ENCODE data around the gene ROBO1. TPM values are rescaled to one million over a fixed set of nuclear protein-coding genes. Genes with fewer than 3 reads are reported as not detected.

ROBO1 gene
- total and polyA plus RNA-seq, 2 of the 8 experiments (the other 6 are each of a cell fraction or from before 2014, with no cell fraction given) = 51.4 to 91.0 TPM

DNA sequence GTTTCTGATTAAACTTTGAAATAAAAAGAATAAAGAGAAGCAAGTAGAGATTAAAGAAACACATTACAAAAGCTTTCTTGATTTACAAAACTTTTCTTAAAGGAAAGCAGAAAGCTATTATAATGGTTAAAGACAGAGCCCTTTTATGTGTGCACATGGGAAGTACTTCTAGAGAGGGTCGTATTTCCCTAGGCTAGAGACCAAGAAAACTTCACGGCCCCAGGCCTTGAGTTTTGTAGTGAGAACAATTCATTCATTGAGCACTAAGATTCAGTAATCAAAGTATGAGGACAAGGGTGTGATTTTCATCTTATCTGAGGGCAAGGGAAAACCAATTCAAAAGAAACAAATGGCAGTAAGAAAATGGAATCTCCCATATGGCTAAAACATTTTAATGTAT lies 854.1 kb downstream of the ROBO1 start (continued):
- TF ChIP-seq, protein P1, sequence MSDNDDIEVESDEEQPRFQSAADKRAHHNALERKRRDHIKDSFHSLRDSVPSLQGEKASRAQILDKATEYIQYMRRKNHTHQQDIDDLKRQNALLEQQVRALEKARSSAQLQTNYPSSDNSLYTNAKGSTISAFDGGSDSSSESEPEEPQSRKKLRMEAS (IDR thresholded peaks at IDR 0.05) = no peak
- TF ChIP-seq SP1 (IDR thresholded peaks at IDR 0.05; ENCODE audit: low read depth, low read length) = no peak
